DOHH2 (cell line): ENCODE measurements around the gene NLGN2.

ENCODE experiments used
- H3F3A ChIP-seq: fragments of 200-600 bp; sonication (generic), shearing (Covaris generic); 2 replicates; pipeline ENCODE4 v1.6.0; 2016; ENCODE audit warnings: antibody characterized with exemption, mild to moderate bottlenecking; ENCODE audit not compliant: control insufficient read depth, insufficient read depth
- H3K27ac ChIP-seq: fragments of 200-600 bp; sonication (generic); 2 replicates; pipeline ENCODE4 v1.5.1; 2014; ENCODE audit warnings: low read depth, mild to moderate bottlenecking, low read length, moderate library complexity
- H3K27me3 ChIP-seq: fragments of 200-600 bp; sonication (generic); 2 replicates; pipeline ENCODE4 v1.6.1; 2014; ENCODE audit warnings: mild to moderate bottlenecking, low read length, mixed read lengths; ENCODE audit not compliant: control insufficient read depth
- H3K36me3 ChIP-seq: fragments of 200-600 bp; sonication (generic); 2 replicates; pipeline ENCODE4 v1.6.1; 2014; ENCODE audit warnings: mild to moderate bottlenecking, low read length, moderate library complexity, mixed read lengths; ENCODE audit not compliant: control insufficient read depth
- H3K4me1 ChIP-seq: fragments of 200-600 bp; sonication (generic); 2 replicates; pipeline ENCODE4 v1.6.1; 2014; ENCODE audit warnings: mild to moderate bottlenecking, low read length, mixed read lengths; ENCODE audit not compliant: control insufficient read depth
- H3K4me2 ChIP-seq: fragments of 200-600 bp; sonication (generic); 2 replicates; pipeline ENCODE4 v1.6.0; 2014; ENCODE audit warnings: mild to moderate bottlenecking, low read length, moderate library complexity
- H3K4me3 ChIP-seq: fragments of 200-600 bp; sonication (generic); 2 replicates; pipeline ENCODE4 v1.5.1; 2014; ENCODE audit warnings: mild to moderate bottlenecking, low read length, mixed read lengths
- H3K79me2 ChIP-seq: fragments of 200-600 bp; sonication (generic); 2 replicates; pipeline ENCODE4 v1.6.1; 2014; ENCODE audit warnings: mild to moderate bottlenecking, low read length, mixed read lengths; ENCODE audit not compliant: control insufficient read depth
- H3K9me2 ChIP-seq: fragments of 200-600 bp; sonication (generic); replicated peaks from 2 replicates; pipeline ENCODE4 v1.6.1; 2014; ENCODE audit warnings: mild to moderate bottlenecking, low read length, mixed read lengths; ENCODE audit not compliant: control insufficient read depth
- H3K9me3 ChIP-seq: fragments of 200-600 bp; sonication (generic); 2 replicates; pipeline ENCODE4 v1.6.1; 2014; ENCODE audit warnings: antibody characterized with exemption, low read length, mixed read lengths; ENCODE audit not compliant: control insufficient read depth, insufficient read depth
- H4K20me1 ChIP-seq: fragments of 200-600 bp; sonication (generic); 2 replicates; pipeline ENCODE4 v1.6.0; 2014; ENCODE audit warnings: low read depth, mild to moderate bottlenecking, antibody characterized with exemption, low read length, moderate library complexity; ENCODE audit not compliant: control insufficient read depth, insufficient read depth
- EZH2phosphoT487 ChIP-seq: fragments of 200-600 bp; sonication (generic); IDR thresholded peaks from 2 replicates; pipeline ENCODE4 v1.6.1; 2017; ENCODE audit warnings: borderline replicate concordance, mild to moderate bottlenecking, antibody characterized with exemption, low read length, moderate library complexity, mixed read lengths
- TF ChIP-seq, protein P1 (sequence below): fragments of 200-600 bp; sonication (generic); IDR thresholded peaks from one replicate; pipeline ENCODE4 v1.5.1; 2014; ENCODE audit warnings: antibody characterized with exemption, mild to moderate bottlenecking, low read depth, low read length; ENCODE audit not compliant: poor library complexity, severe bottlenecking

The NLGN2 gene

DNA sequence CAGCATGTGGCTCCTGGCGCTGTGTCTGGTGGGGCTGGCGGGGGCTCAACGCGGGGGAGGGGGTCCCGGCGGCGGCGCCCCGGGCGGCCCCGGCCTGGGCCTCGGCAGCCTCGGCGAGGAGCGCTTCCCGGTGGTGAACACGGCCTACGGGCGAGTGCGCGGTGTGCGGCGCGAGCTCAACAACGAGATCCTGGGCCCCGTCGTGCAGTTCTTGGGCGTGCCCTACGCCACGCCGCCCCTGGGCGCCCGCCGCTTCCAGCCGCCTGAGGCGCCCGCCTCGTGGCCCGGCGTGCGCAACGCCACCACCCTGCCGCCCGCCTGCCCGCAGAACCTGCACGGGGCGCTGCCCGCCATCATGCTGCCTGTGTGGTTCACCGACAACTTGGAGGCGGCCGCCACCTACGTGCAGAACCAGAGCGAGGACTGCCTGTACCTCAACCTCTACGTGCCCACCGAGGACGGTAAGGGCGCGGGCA is 645 bp downstream of the NLGN2 start:
- Histone ChIP-seq H3K9me3 (no peaks in the 10 kb centered on the region), H3K27ac (no peak overlapping the region), H3K4me1 (peaks cover 4% of the 10 kb centered on the region), H3K4me3 (no peak overlapping the region), H3K9me2 (no peaks in the 10 kb centered on the region), H3K4me2 (no peak overlapping the region), H3K79me2 (peaks cover 2% of the 10 kb centered on the region), H3F3A (0 out of 2 replicates have a peak, but pooled peaks cover 2% of the 10 kb centered on the region), H3K27me3 (no peaks in the 10 kb centered on the region), H4K20me1 (no peaks in the 10 kb centered on the region), H3K36me3 (no peaks in the 10 kb centered on the region)
- no peak for TF ChIP-seq EZH2phosphoT487
- TF ChIP-seq, protein P1, sequence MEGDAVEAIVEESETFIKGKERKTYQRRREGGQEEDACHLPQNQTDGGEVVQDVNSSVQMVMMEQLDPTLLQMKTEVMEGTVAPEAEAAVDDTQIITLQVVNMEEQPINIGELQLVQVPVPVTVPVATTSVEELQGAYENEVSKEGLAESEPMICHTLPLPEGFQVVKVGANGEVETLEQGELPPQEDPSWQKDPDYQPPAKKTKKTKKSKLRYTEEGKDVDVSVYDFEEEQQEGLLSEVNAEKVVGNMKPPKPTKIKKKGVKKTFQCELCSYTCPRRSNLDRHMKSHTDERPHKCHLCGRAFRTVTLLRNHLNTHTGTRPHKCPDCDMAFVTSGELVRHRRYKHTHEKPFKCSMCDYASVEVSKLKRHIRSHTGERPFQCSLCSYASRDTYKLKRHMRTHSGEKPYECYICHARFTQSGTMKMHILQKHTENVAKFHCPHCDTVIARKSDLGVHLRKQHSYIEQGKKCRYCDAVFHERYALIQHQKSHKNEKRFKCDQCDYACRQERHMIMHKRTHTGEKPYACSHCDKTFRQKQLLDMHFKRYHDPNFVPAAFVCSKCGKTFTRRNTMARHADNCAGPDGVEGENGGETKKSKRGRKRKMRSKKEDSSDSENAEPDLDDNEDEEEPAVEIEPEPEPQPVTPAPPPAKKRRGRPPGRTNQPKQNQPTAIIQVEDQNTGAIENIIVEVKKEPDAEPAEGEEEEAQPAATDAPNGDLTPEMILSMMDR, result no peak

DNA sequence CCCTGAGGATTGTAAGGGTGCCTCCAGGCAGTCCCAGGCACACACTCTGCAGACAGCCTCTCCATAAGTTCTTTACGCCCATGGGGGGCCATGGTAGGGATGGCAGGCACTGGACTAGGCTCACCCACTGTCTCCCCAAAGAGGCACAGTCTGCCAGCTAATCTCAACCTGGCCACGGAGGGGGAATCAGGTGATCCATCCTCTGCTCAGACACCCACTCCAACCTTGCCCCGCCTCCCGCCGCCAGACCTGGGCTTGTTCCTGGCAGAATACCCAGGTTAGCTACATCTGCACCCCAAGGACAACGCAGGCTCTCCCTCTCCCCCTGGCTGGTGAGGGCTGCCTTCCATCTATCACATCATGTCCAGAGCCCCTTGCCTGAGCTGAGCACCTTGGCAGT is 1.2 kb downstream of the NLGN2 start:
- H3K27me3 ChIP-seq, result no peaks in the 10 kb centered on the region
- no peaks in the 10 kb centered on the region for H4K20me1 ChIP-seq
- H3K9me2 ChIP-seq, result no peaks in the 10 kb centered on the region
- H3K4me3 ChIP-seq, result no peak overlapping the region
- peaks cover 3% of the 10 kb centered on the region; the same call in 1 of the 2 replicates for H3K4me1 ChIP-seq
- TF ChIP-seq, protein P1, result no peak
- TF ChIP-seq EZH2phosphoT487, result no peak
- no peaks in the 10 kb centered on the region for H3K79me2 ChIP-seq
- no peak overlapping the region for H3K4me2 ChIP-seq
- H3K27ac ChIP-seq, result no peak overlapping the region
- H3K9me3 ChIP-seq, result no peaks in the 10 kb centered on the region
- no peaks in the 10 kb centered on the region for H3K36me3 ChIP-seq
- H3F3A ChIP-seq, result 0 out of 2 replicates have a peak, but pooled peaks cover 2% of the 10 kb centered on the region

DNA sequence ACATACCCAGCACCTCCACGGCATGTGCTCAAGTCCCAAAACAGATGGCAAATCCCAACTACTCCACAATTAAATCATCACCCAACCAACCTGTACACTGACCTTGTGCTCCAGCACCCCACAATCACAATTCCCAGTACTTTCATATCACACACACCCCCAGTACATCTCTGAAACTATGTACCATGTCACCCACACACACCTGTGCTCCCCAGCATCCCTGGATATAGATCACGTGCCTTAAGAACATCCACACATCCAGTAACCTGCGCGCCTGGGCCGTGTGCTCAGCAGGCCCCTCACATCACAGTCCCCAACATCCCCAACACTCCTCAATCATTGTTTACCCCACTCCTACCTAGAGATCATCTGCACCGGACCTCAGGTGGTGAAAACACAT is 2.1 kb downstream of the NLGN2 start:
- Histone ChIP-seq H3F3A (0 out of 2 replicates have a peak, but pooled peaks cover 2% of the 10 kb centered on the region), H3K4me1 (peaks cover 3% of the 10 kb centered on the region; the same call in 1 of the 2 replicates), H3K9me2 (no peaks in the 10 kb centered on the region), H4K20me1 (no peaks in the 10 kb centered on the region), H3K27me3 (no peaks in the 10 kb centered on the region), H3K4me3 (no peak overlapping the region), H3K79me2 (no peaks in the 10 kb centered on the region), H3K4me2 (no peak overlapping the region), H3K36me3 (no peaks in the 10 kb centered on the region), H3K27ac (no peak overlapping the region), H3K9me3 (no peaks in the 10 kb centered on the region)
- TF ChIP-seq, protein P1, result no peak
- TF ChIP-seq EZH2phosphoT487, result no peak
